Measurements from ENCODE around the gene GNB1. TPM values are rescaled to one million over a fixed set of nuclear protein-coding genes. Genes with fewer than 3 reads are reported as not detected.

GNB1 gene
- total RNA-seq, 1 experiment from 2014 or later = 400 TPM

- no peaks in the 10 kb centered on the region for H3K9me3 Mint-ChIP-seq
- no peaks in the 10 kb centered on the region for H3K4me1 Mint-ChIP-seq
- H3K4me3 Mint-ChIP-seq = no peak overlapping the region
- Histone ChIP-seq H2AK5ac (ENCODE audit: insufficient read length, low read length) (no peak overlapping the region), H4K91ac (ENCODE audit: insufficient read length, low read depth, low read length) (no peak overlapping the region), H3K18ac (ENCODE audit: insufficient read length, low read depth, low read length) (no peak overlapping the region), H3K56ac (ENCODE audit: insufficient read length, low read depth, low read length) (no peak overlapping the region), H2AFZ (ENCODE audit: low read length) (no peak overlapping the region), H3K79me1 (ENCODE audit: insufficient read depth, low read depth, low read length, poor library complexity, severe bottlenecking) (peaks cover 21% of the 10 kb centered on the region), H2BK20ac (ENCODE audit: low read depth, low read length, poor library complexity, severe bottlenecking) (no peak overlapping the region), H3K23me2 (ENCODE audit: insufficient read length, low read depth, low read length, poor library complexity, severe bottlenecking) (no peaks in the 10 kb centered on the region), H3K4ac (ENCODE audit: low read depth, low read length) (no peak overlapping the region), H3K9ac (ENCODE audit: extremely low read depth, insufficient read length, low read length) (no peak overlapping the region), H3K9me3 (ENCODE audit: control insufficient read depth, low read depth, low read length) (no peaks in the 10 kb centered on the region), H3K14ac (ENCODE audit: insufficient read depth, low read length) (no peak overlapping the region), H4K20me1 (ENCODE audit: control insufficient read depth, insufficient read depth, insufficient read length) (no peaks in the 10 kb centered on the region), H4K5ac (ENCODE audit: insufficient read length, low read depth, low read length) (no peak overlapping the region), H3K4me1 (ENCODE audit: insufficient read depth, low read length) (no peaks in the 10 kb centered on the region), H2BK120ac (ENCODE audit: low read depth, low read length, poor library complexity, severe bottlenecking) (no peak overlapping the region), H3K23ac (ENCODE audit: insufficient read length, low read depth, low read length) (no peak overlapping the region), H3K27me3 (ENCODE audit: insufficient read depth, low read length) (no peaks in the 10 kb centered on the region), H3K4me2 (ENCODE audit: insufficient read depth, insufficient read length, low read length) (no peak overlapping the region), H3T11ph (ENCODE audit: low read length) (no peak overlapping the region), H3K79me2 (ENCODE audit: insufficient read depth, low read length) (peaks cover 10% of the 10 kb centered on the region; the same call in 1 of the 2 replicates), H3K27ac (ENCODE audit: insufficient read length, low read depth, low read length) (no peak overlapping the region), H2BK12ac (ENCODE audit: insufficient read length, low read depth, low read length) (no peak overlapping the region), H2BK5ac (ENCODE audit: insufficient read length, low read length) (no peak overlapping the region), H2BK15ac (ENCODE audit: low read depth, low read length) (no peak overlapping the region), H4K8ac (replicated peaks; ENCODE audit: insufficient read length, low read depth, low read length) (no peak overlapping the region)
- TF ChIP-seq CTCF (conservative IDR thresholded peaks at IDR 0.05) = no peak
- WGBS (ENCODE audit: extremely low coverage, insufficient read length, low lambda C conversion rate) = no CpG with 5 or more reads among the region's 32 CpGs
- H3K36me3 Mint-ChIP-seq (ENCODE audit: insufficient read depth in 1 of 3, low read depth in 3 of 3) = peaks cover 23 to 74% (median 68%) of the 10 kb centered on the region in 3 experiments
- H3K27ac Mint-ChIP-seq = 0 out of 7 replicates have a peak overlapping the region, but pooled peaks of 1 of the 3 experiments have one; percentile 4
- DNase-seq = no peak
- H3K27me3 Mint-ChIP-seq (ENCODE audit: low read depth) = no peaks in the 10 kb centered on the region
These were observed 126.9 kb downstream of the GNB1 start for GRCh38 chr1:1763657-1764621.

Data from H9 (cell line).